GM10847 (cell line): ENCODE data around the gene C21orf58.

ENCODE experiments used
- POLR2A ChIP-seq: IDR thresholded peaks from 2 replicates; pipeline ENCODE4 v1.6.1; 2011; ENCODE audit not compliant: insufficient read length; ENCODE audit errors: extremely low read depth

Gene C21orf58

GRCh38 chr21:46294647-46295176, 29.0 kb downstream of the C21orf58 start:
- TF ChIP-seq POLR2A = no peak

- TF ChIP-seq POLR2A = no peak
Observed at GRCh38 chr21:46291561-46291960, 32.1 kb downstream of the C21orf58 start.

- TF ChIP-seq POLR2A = no peak
Observed at GRCh38 chr21:46289655-46290179, 34.0 kb downstream of the C21orf58 start.

GRCh38 chr21:46287541-46287940, 36.1 kb downstream of the C21orf58 start:
- no peak for TF ChIP-seq POLR2A

GRCh38 chr21:46286648-46287002, 37.0 kb downstream of the C21orf58 start:
- TF ChIP-seq POLR2A = no peak

GRCh38 chr21:46285761-46286647, 37.7 kb downstream of the C21orf58 start, which contains the start of gene YBEY:
Gene YBEY (plus strand): TSS chr21:46286342. CDS start chr21:46286914, 572 bp downstream.
- TF ChIP-seq POLR2A = peak; percentile 49

GRCh38 chr21:46285206-46285661, 38.4 kb downstream of the C21orf58 start, which contains the start of gene MCM3AP:
Gene MCM3AP (minus strand): TSS chr21:46285611. CDS start chr21:46285286, 325 bp downstream.
- no peak for TF ChIP-seq POLR2A

GRCh38 chr21:46284733-46285132, 38.9 kb downstream of the C21orf58 start:
- TF ChIP-seq POLR2A = no peak

- TF ChIP-seq POLR2A = no peak
Observed at GRCh38 chr21:46284077-46284644, 39.5 kb downstream of the C21orf58 start.

- no peak for TF ChIP-seq POLR2A
Observed at GRCh38 chr21:46274797-46275390, 48.8 kb downstream of the C21orf58 start.

GRCh38 chr21:46273341-46273740, 50.3 kb downstream of the C21orf58 start:
- TF ChIP-seq POLR2A = no peak

GRCh38 chr21:46269466-46269865, 54.2 kb downstream of the C21orf58 start:
- no peak for TF ChIP-seq POLR2A

- TF ChIP-seq POLR2A = no peak
Observed at GRCh38 chr21:46268371-46268770, 55.3 kb downstream of the C21orf58 start.

- no peak for TF ChIP-seq POLR2A
Observed at GRCh38 chr21:46266946-46267345, 56.7 kb downstream of the C21orf58 start.
